ENCODE results near the gene KIAA0513.

The KIAA0513 gene

GRCh38 chr16:85092309-85092708 lies 64.7 kb downstream of the KIAA0513 start:
- no peak for DNase-seq

- no peak for DNase-seq
Measured at GRCh38 chr16:85092851-85093250, 65.3 kb downstream of the KIAA0513 start.

GRCh38 chr16:85093705-85094104 lies 66.1 kb downstream of the KIAA0513 start:
- no peak for DNase-seq

GRCh38 chr16:85094176-85094805 lies 66.7 kb downstream of the KIAA0513 start:
- DNase-seq: no peak

GRCh38 chr16:85094812-85095211 lies 67.2 kb downstream of the KIAA0513 start:
- DNase-seq: no peak

- DNase-seq: no peak
Measured at GRCh38 chr16:85096921-85097320, 69.3 kb downstream of the KIAA0513 start.

- no peak for DNase-seq
Measured at GRCh38 chr16:85098565-85098964, 71.0 kb downstream of the KIAA0513 start.

GRCh38 chr16:85100265-85100664 lies 72.7 kb downstream of the KIAA0513 start:
- no peak for DNase-seq

GRCh38 chr16:85101956-85102630 lies 74.5 kb downstream of the KIAA0513 start:
- no peak for DNase-seq

GRCh38 chr16:85103114-85104079 lies 75.8 kb downstream of the KIAA0513 start:
- DNase-seq: no peak

- no peak for DNase-seq
Measured at GRCh38 chr16:85104147-85104546, 76.6 kb downstream of the KIAA0513 start.

GRCh38 chr16:85104821-85105391 lies 77.3 kb downstream of the KIAA0513 start:
- no peak for DNase-seq

GRCh38 chr16:85105475-85105874 lies 77.9 kb downstream of the KIAA0513 start:
- DNase-seq: no peak

GRCh38 chr16:85107083-85107482 lies 79.5 kb downstream of the KIAA0513 start:
- no peak for DNase-seq

GRCh38 chr16:85107532-85107931 lies 79.9 kb downstream of the KIAA0513 start:
- no peak for DNase-seq

GRCh38 chr16:85110105-85110504 lies 82.5 kb downstream of the KIAA0513 start:
- DNase-seq: no peak

- DNase-seq: no peak
Measured at GRCh38 chr16:85111184-85111583, 83.6 kb downstream of the KIAA0513 start.

GRCh38 chr16:85112364-85112763 lies 84.8 kb downstream of the KIAA0513 start, which contains the start of gene CIBAR2:
Gene CIBAR2, minus strand, starts transcription at chr16:85112472. Its CDS starts 120 bp downstream, at chr16:85112352.
- DNase-seq: peak; percentile 9

- DNase-seq: no peak
Measured at GRCh38 chr16:85113168-85113733, 85.7 kb downstream of the KIAA0513 start.

GRCh38 chr16:85113913-85114312 lies 86.3 kb downstream of the KIAA0513 start:
- no peak for DNase-seq

GRCh38 chr16:85114909-85115567 lies 87.4 kb downstream of the KIAA0513 start:
- peak; percentile 61 for DNase-seq

- no peak for DNase-seq
Measured at GRCh38 chr16:85117418-85117817, 89.8 kb downstream of the KIAA0513 start.

All from NCI-H1105 treated with DMSO at 0.1 percent for 48 hours (cell line).